Neural cell (in vitro differentiated cells): Measurements from ENCODE around the gene ABCF2.

Experiments used
- CTCF ChIP-seq: fragments of 450-650 bp; IDR thresholded peaks from 2 replicates; pipeline ENCODE4 v1.5.1; 2014; ENCODE audit warnings: antibody characterized with exemption, mild to moderate bottlenecking, moderate library complexity; ENCODE audit not compliant: poor library complexity, severe bottlenecking
- EP300 ChIP-seq: fragments of 450-650 bp; conservative IDR thresholded peaks from 2 replicates; pipeline ENCODE4 v1.6.1; 2014; ENCODE audit warnings: antibody characterized with exemption, mild to moderate bottlenecking, moderate library complexity; ENCODE audit not compliant: poor library complexity, severe bottlenecking
- EZH2 ChIP-seq: fragments of 200-600, 300-800 bp; shearing (Covaris generic), sonication (generic); IDR thresholded peaks from 2 replicates; pipeline ENCODE4 v1.6.1; 2014; ENCODE audit warnings: antibody characterized with exemption, low read length, borderline replicate concordance, mild to moderate bottlenecking; ENCODE audit not compliant: insufficient read depth, poor library complexity, severe bottlenecking
- MXI1 ChIP-seq: fragments of 450-650 bp; conservative IDR thresholded peaks from 2 replicates; pipeline ENCODE4 v1.6.1; 2014; ENCODE audit warnings: antibody characterized with exemption, mild to moderate bottlenecking; ENCODE audit not compliant: poor library complexity, severe bottlenecking
- RAD21 ChIP-seq: fragments of 450-650 bp; conservative IDR thresholded peaks from 2 replicates; pipeline ENCODE4 v1.6.1; 2014; ENCODE audit warnings: antibody characterized with exemption, mild to moderate bottlenecking, moderate library complexity
- SMC3 ChIP-seq: fragments of 450-650 bp; conservative IDR thresholded peaks from 2 replicates; pipeline ENCODE4 v1.6.1; 2014; ENCODE audit warnings: antibody characterized with exemption, mild to moderate bottlenecking, moderate library complexity; ENCODE audit not compliant: poor library complexity
- TAF1 ChIP-seq: IDR thresholded peaks from 2 replicates; pipeline ENCODE4 v1.6.1; 2012; ENCODE audit warnings: low read depth
- TF ChIP-seq, protein P1 (sequence below): IDR thresholded peaks from 2 replicates; pipeline ENCODE4 v1.6.1; 2012; ENCODE audit warnings: borderline replicate concordance

DNA sequence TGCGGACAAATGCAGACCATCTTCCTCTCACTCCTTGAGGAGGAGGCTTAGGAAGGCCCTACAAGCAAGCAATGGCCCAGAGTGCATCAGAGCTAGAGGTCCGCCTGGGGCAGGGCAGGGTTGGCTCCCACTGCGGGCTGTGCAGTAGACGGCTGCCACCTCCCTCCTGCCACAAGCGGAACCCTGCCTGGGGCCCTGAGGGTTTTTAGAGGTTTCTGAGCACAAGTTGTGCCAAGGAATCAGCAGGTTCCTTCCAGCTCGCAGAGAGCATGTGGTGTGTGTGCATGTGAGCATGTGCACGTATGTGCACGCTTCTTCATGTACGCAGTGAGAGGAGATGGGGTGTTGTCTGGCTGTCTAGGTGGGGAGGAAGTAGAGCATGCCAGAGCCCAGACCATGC lies 47.4 kb upstream of the ABCF2 start:
- TF ChIP-seq TAF1 = no peak
- TF ChIP-seq, protein P1, sequence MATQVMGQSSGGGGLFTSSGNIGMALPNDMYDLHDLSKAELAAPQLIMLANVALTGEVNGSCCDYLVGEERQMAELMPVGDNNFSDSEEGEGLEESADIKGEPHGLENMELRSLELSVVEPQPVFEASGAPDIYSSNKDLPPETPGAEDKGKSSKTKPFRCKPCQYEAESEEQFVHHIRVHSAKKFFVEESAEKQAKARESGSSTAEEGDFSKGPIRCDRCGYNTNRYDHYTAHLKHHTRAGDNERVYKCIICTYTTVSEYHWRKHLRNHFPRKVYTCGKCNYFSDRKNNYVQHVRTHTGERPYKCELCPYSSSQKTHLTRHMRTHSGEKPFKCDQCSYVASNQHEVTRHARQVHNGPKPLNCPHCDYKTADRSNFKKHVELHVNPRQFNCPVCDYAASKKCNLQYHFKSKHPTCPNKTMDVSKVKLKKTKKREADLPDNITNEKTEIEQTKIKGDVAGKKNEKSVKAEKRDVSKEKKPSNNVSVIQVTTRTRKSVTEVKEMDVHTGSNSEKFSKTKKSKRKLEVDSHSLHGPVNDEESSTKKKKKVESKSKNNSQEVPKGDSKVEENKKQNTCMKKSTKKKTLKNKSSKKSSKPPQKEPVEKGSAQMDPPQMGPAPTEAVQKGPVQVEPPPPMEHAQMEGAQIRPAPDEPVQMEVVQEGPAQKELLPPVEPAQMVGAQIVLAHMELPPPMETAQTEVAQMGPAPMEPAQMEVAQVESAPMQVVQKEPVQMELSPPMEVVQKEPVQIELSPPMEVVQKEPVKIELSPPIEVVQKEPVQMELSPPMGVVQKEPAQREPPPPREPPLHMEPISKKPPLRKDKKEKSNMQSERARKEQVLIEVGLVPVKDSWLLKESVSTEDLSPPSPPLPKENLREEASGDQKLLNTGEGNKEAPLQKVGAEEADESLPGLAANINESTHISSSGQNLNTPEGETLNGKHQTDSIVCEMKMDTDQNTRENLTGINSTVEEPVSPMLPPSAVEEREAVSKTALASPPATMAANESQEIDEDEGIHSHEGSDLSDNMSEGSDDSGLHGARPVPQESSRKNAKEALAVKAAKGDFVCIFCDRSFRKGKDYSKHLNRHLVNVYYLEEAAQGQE = no peak
- TF ChIP-seq EP300 = no peak
- TF ChIP-seq CTCF = no peak
- TF ChIP-seq EZH2 = no peak
- TF ChIP-seq MXI1 = no peak
- no peak for TF ChIP-seq SMC3
- TF ChIP-seq RAD21 = no peak
